HEK293 (cell line): Measurements from ENCODE around the gene CACNA1E.

Experiments
- CTCF ChIA-PET: fragments of 350-600 bp; formaldehyde crosslinking; extraction: SDS; loops from one replicate; lab custom pipeline; 2021; ENCODE audit warnings: antibody characterized with exemption; lab: Yijun Ruan, JAX
- POLR2A ChIA-PET: fragments of 300-600 bp; formaldehyde crosslinking; extraction: SDS; loops from one replicate; lab custom pipeline; 2020; ENCODE audit warnings: antibody characterized with exemption, inconsistent platforms; lab: Yijun Ruan, JAX
- H3K27ac ChIP-seq: fragments of 200-500 bp; sonication (Bioruptor generic); 2 replicates; pipeline ENCODE4 v1.5.1; 2014; ENCODE audit warnings: low read depth, low read length, control low read depth, inconsistent platforms; ENCODE audit errors: extremely low read depth
- H3K36me3 ChIP-seq, 2 experiments: fragments of 200-500 bp in 1 of 2; sonication (Bioruptor generic) in 1 of 2; 1 replicate in 1 of 2; 2 replicates in 1 of 2; pipeline ENCODE4 v1.5.1; 2014 to 2017; ENCODE audit warnings: inconsistent platforms in 2 of 2, low read length in 2 of 2; ENCODE audit not compliant: control insufficient read depth in 2 of 2, insufficient read depth in 1 of 2
- H3K4me1 ChIP-seq: fragments of 200-500 bp; sonication (Bioruptor generic); 2 replicates; pipeline ENCODE4 v1.5.1; 2014; ENCODE audit warnings: mild to moderate bottlenecking, low read length, inconsistent platforms; ENCODE audit not compliant: control insufficient read depth, insufficient read depth
- H3K4me3 ChIP-seq: 2 replicates; pipeline ENCODE4 v1.5.1; 2011; ENCODE audit warnings: low read depth, mild to moderate bottlenecking, control low read depth, low read length, moderate library complexity
- H3K9me3 ChIP-seq: fragments of 200-500 bp; sonication (Bioruptor generic); 2 replicates; pipeline ENCODE4 v1.5.1; 2014; ENCODE audit warnings: low read depth, low read length, inconsistent platforms; ENCODE audit not compliant: control insufficient read depth, insufficient read depth
- BCL6B ChIP-seq: fragments of 450-650 bp; formaldehyde crosslinking; IDR thresholded peaks from 2 replicates; pipeline ENCODE4 v1.5.1; 2017; ENCODE audit warnings: missing biosample characterization, missing genetic modification characterization
- ELK4 ChIP-seq: IDR thresholded peaks from 2 replicates; pipeline ENCODE4 v1.6.1; 2011; ENCODE audit warnings: mild to moderate bottlenecking, low read depth, low read length, borderline replicate concordance
- KLF9 ChIP-seq: fragments of 450-650 bp; formaldehyde crosslinking; IDR thresholded peaks from 2 replicates; pipeline ENCODE4 v1.5.1; 2016; ENCODE audit warnings: missing biosample characterization, missing genetic modification characterization, low read depth
- MZF1 ChIP-seq: fragments of 450-650 bp; formaldehyde crosslinking; IDR thresholded peaks from 2 replicates; pipeline ENCODE4 v1.5.1; 2017; ENCODE audit warnings: missing biosample characterization, missing genetic modification characterization, borderline replicate concordance
- SCRT2 ChIP-seq: fragments of 450-650 bp; formaldehyde crosslinking; IDR thresholded peaks from 2 replicates; pipeline ENCODE4 v1.5.1; 2016; ENCODE audit warnings: missing biosample characterization, missing genetic modification characterization
- SP2 ChIP-seq: fragments of 450-650 bp; formaldehyde crosslinking; IDR thresholded peaks from 2 replicates; pipeline ENCODE4 v1.5.1; 2016; ENCODE audit warnings: missing biosample characterization, missing genetic modification characterization
- YY1 ChIP-seq: fragments of 450-650 bp; formaldehyde crosslinking; IDR thresholded peaks from 2 replicates; pipeline ENCODE4 v1.5.1; 2018; ENCODE audit warnings: missing biosample characterization, missing genetic modification characterization
- ZBTB7A ChIP-seq: fragments of 450-650 bp; formaldehyde crosslinking; IDR thresholded peaks from 2 replicates; pipeline ENCODE4 v1.5.1; 2016; ENCODE audit warnings: low read depth, missing biosample characterization, missing genetic modification characterization
- ZFHX2 ChIP-seq: fragments of 450-650 bp; formaldehyde crosslinking; conservative IDR thresholded peaks from 2 replicates; pipeline ENCODE4 v1.5.1; 2016; ENCODE audit warnings: missing biosample characterization, missing genetic modification characterization
- ZNF140 ChIP-seq: fragments of 450-650 bp; formaldehyde crosslinking; IDR thresholded peaks from 2 replicates; pipeline ENCODE4 v1.5.1; 2016; ENCODE audit warnings: missing biosample characterization, missing genetic modification characterization
- ZNF157 ChIP-seq: fragments of 450-650 bp; formaldehyde crosslinking; IDR thresholded peaks from 2 replicates; pipeline ENCODE4 v1.5.1; 2016; ENCODE audit warnings: missing biosample characterization, missing genetic modification characterization
- ZNF175 ChIP-seq: fragments of 450-650 bp; formaldehyde crosslinking; IDR thresholded peaks from 2 replicates; pipeline ENCODE4 v1.5.1; 2016; ENCODE audit warnings: missing biosample characterization, missing genetic modification characterization
- ZNF223 ChIP-seq: fragments of 450-650 bp; formaldehyde crosslinking; IDR thresholded peaks from 2 replicates; pipeline ENCODE4 v1.5.1; 2016; ENCODE audit warnings: missing biosample characterization, missing genetic modification characterization
- ZNF26 ChIP-seq: fragments of 450-650 bp; formaldehyde crosslinking; IDR thresholded peaks from 2 replicates; pipeline ENCODE4 v1.5.1; 2016; ENCODE audit warnings: missing biosample characterization, missing genetic modification characterization
- ZNF341 ChIP-seq: fragments of 450-650 bp; formaldehyde crosslinking; IDR thresholded peaks from 2 replicates; pipeline ENCODE4; 2016; ENCODE audit warnings: low read depth, missing biosample characterization, missing genetic modification characterization
- ZNF37A ChIP-seq: fragments of 450-650 bp; IDR thresholded peaks from 2 replicates; pipeline ENCODE4 v1.5.1; 2018; ENCODE audit warnings: missing biosample characterization, missing genetic modification characterization
- ZNF449 ChIP-seq: fragments of 450-650 bp; formaldehyde crosslinking; IDR thresholded peaks from 2 replicates; pipeline ENCODE4 v1.5.1; 2017; ENCODE audit warnings: missing biosample characterization, mild to moderate bottlenecking, missing genetic modification characterization, moderate library complexity
- ZNF513 ChIP-seq: fragments of 450-650 bp; IDR thresholded peaks from 2 replicates; pipeline ENCODE4 v1.5.1; 2018; ENCODE audit warnings: missing biosample characterization, missing genetic modification characterization
- ZNF529 ChIP-seq: fragments of 450-650 bp; formaldehyde crosslinking; IDR thresholded peaks from 2 replicates; pipeline ENCODE4 v1.5.1; 2017; ENCODE audit warnings: missing genetic modification characterization, missing biosample characterization; ENCODE audit not compliant: insufficient replicate concordance
- ZNF585B ChIP-seq: fragments of 450-650 bp; formaldehyde crosslinking; IDR thresholded peaks from 2 replicates; pipeline ENCODE4 v1.5.1; 2016; ENCODE audit warnings: missing biosample characterization, missing genetic modification characterization
- ZNF596 ChIP-seq: fragments of 450-650 bp; IDR thresholded peaks from 2 replicates; pipeline ENCODE4 v1.5.0; 2018; ENCODE audit warnings: missing biosample characterization, mild to moderate bottlenecking, missing genetic modification characterization, moderate library complexity
- ZNF747 ChIP-seq: fragments of 450-650 bp; formaldehyde crosslinking; IDR thresholded peaks from 2 replicates; pipeline ENCODE4 v1.5.1; 2016; ENCODE audit warnings: missing biosample characterization, missing genetic modification characterization

Gene CACNA1E

GRCh38 chr1:181635110-181635509 is 151.8 kb downstream of the CACNA1E start:
- Histone ChIP-seq H3K36me3 (no peaks in the 10 kb centered on the region), H3K4me3 (no peak overlapping the region), H3K27ac (no peak overlapping the region), H3K4me1 (no peaks in the 10 kb centered on the region), H3K9me3 (no peaks in the 10 kb centered on the region)
- no peak for TF ChIP-seq ZNF341 (tag by site-specific recombination)
- TF ChIP-seq SCRT2 (tag by site-specific recombination): peak; percentile 65
- ChIA-PET CTCF (no interaction called here), POLR2A (no interaction called here)

- TF ChIP-seq ZNF747 (no peak), ZNF529 (tag by site-specific recombination) (no peak), ZNF513 (tag by site-specific recombination) (no peak), ZNF449 (tag by site-specific recombination) (no peak), ZNF175 (tag by site-specific recombination) (no peak), ZNF585B (tag by site-specific recombination) (no peak)
- Histone ChIP-seq H3K36me3 (no peaks in the 10 kb centered on the region), H3K27ac (no peak overlapping the region), H3K4me1 (no peaks in the 10 kb centered on the region), H3K4me3 (no peak overlapping the region), H3K9me3 (no peaks in the 10 kb centered on the region)
- ChIA-PET POLR2A (no interaction called here), CTCF (no interaction called here)
These were observed 154.7 kb downstream of the CACNA1E start for GRCh38 chr1:181637998-181638397.

- POLR2A ChIA-PET: no interaction called here
- CTCF ChIA-PET: no interaction called here
- no peaks in the 10 kb centered on the region for H3K9me3 ChIP-seq
- H3K4me1 ChIP-seq: no peaks in the 10 kb centered on the region
- no peak overlapping the region for H3K27ac ChIP-seq
- no peak overlapping the region for H3K4me3 ChIP-seq
- H3K36me3 ChIP-seq: no peaks in the 10 kb centered on the region
- TF ChIP-seq KLF9 (tag by site-specific recombination) (no peak), ZFHX2 (no peak), YY1 (no peak), MZF1 (no peak), ZNF140 (tag by site-specific recombination) (no peak), ZNF223 (no peak), SP2 (tag by site-specific recombination) (no peak)
These were observed 157.6 kb downstream of the CACNA1E start for GRCh38 chr1:181640956-181641355.

- TF ChIP-seq ZBTB7A (no peak), BCL6B (tag by site-specific recombination) (no peak), ZNF26 (tag by site-specific recombination) (no peak), ZNF157 (tag by site-specific recombination) (no peak), ZNF596 (no peak), ELK4 (no peak), MZF1 (no peak), ZNF37A (tag by site-specific recombination) (no peak)
- no peak overlapping the region for H3K27ac ChIP-seq
- no peaks in the 10 kb centered on the region for H3K36me3 ChIP-seq
- H3K9me3 ChIP-seq: no peaks in the 10 kb centered on the region
- ChIA-PET POLR2A (no interaction called here), CTCF (interaction anchor here (0.5 kb wide), 1 partner anchor 923 kb away, joined by 3 read pairs; no protein-coding TSS in a partner anchor)
- no peak overlapping the region for H3K4me3 ChIP-seq
- H3K4me1 ChIP-seq: no peaks in the 10 kb centered on the region
These were observed 160.3 kb downstream of the CACNA1E start for GRCh38 chr1:181643631-181644030.
